Measurements from ENCODE around the gene TLE4.
A peak's percentile ranks its signal among the peaks of the same experiment; 100 is the strongest.
"Not testable (repeated sequence)": the region's sequence is repeated elsewhere in the genome, so short reads cannot be mapped to it uniquely, and the experiment has no call there.

Gene TLE4

DNA sequence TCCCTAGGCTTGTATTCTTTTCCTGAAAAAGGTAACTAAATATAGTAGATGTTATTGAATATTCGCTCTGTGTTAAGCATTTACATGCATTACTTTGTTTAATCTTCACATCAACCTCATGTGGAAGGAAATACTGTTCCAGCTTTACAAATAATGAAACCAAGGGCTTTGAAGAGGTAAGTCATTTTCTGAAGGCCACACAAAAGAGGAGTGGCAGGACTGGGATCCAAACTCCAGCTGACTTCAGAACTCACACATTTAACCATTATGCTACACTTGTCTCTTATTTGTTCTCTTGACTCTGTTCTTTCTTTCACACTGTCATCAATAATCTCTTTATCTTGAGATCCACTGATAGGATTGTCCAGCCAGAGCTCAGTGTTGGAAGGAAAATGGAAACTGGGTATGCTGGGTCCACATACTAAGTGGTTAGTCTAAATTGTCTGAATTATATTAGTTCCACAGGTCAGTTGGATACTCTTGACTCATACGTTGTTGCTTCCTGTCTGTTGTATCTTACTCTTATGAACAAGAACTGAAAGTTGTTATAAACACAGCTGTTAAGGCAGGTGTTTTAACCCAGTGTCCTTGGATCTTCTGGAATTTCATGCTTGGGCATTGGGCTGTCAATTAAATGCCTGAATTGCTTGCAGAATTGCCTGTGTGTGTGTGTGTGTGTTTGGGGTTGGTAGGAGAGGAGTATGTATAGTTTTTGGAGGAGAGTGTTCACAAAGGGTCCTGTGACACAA is 65.6 kb downstream of the TLE4 start:
- no peak for DNase-seq (ENCODE audit: low spot score)

DNA sequence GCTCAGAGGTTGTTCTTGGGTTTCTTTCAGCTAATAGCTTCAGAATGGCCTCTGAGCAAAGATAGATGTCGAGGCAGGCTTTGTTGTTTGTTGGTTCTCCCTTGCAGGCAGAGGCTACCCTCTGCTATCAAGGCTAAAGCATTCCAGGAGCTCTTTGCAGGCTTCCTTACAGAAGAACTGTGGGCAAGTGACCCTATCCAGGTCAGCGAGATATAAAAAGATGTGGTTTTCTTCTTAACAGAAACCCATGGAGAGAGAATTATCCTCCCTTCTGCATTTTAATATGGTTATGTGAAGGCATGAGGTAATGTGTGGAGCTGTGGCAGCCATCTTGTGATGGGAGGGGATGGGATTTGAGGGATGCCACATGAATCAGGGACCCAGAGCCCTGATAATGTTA is 67.0 kb downstream of the TLE4 start:
- DNase-seq (ENCODE audit: low spot score) = no peak

DNA sequence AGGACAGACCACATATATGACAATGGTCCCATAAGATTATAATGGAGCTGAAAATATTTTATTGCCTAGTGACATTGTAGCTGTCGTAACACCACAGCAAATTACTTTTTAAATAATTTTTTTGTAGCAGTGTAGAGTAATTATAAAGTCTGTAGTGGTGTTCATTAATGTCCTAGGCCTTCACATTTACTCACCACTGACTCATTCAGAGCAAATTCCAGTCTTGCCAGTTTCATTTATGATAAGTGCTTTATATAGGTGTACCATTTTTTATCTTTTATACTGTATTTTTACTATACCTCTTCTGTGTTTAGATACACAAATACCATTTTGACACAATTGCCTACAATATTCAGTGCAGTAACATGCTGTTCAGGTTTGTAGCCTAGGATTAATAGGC is 67.6 kb downstream of the TLE4 start:
- DNase-seq (ENCODE audit: low spot score) = no peak

DNA sequence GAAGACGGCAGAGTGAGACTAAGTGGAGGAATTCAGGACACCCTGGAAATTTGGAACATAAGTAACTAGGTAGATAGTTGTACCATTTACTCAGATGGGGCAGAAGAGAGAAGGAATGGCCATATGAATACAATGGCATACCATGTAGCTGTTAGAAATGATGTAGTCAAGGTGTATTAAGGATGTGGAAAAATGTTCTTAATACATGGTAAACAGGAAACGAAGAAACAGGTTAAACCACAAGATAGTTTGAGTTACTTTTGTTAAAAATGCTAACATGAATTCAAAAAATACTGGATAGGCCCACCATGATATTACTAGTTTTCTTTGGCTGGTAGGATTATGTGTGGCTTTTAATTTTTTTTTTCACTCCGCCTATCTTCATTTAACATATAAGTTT is 68.3 kb downstream of the TLE4 start:
- DNase-seq (ENCODE audit: low spot score) = not testable (repeated sequence)

DNA sequence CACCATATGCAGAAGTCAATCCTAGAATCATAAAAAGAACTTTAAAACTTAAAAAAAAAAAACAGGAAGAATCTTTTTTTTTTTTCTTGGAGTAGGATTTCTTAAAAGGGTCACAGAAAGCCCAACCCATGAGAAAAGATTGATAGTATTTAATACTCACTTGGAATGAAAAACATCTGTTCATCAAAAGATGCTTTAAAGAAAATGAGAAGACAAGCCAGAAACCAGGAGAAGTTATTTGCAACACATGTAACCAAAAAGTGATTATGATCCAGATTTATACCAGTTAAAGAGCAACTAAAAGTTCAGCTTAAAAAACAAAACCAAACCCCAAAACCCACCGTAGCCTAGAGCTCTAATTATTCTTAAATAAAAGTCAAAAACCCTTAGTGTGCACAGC is 69.3 kb downstream of the TLE4 start:
- DNase-seq (ENCODE audit: low spot score) = no peak

DNA sequence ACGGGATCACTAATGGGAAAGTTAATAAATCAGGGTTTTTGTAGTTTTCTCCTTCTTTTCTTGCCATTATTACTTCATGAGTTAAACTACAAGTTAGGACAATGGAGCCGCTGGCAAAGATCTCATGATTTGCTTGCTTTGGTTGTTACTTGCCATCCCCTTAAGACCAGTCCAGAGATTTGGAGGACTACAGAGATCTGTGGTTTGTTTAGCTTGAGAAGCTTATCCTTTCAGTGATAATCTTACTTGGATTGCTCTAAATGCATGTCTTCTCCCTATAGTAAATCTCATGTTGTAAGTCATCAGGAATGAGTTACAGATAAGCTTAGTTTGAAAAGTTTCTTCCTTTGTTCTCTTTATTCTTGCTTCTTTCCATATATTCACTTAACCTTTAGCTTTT is 70.9 kb downstream of the TLE4 start:
- no peak for DNase-seq (ENCODE audit: low spot score)

DNA sequence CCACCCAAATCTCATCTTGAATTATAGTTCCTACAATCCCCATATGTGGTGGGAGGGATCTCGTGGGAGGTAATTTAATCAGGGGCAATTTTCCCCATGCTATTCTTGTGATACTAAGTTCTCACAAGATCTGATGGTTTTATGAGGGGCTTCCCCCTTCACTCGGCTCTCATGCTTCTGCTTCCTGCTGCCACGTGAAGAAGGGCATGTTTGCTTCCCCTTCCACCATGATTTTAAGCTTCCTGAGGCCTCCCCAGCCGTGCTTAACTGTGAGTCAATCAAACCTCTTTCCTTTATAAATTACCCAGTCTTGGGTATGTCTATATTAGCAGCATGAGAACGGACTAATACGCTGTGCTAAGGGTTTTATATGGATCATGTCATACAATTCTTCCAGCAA is 72.3 kb downstream of the TLE4 start:
- DNase-seq (ENCODE audit: low spot score) = no peak

DNA sequence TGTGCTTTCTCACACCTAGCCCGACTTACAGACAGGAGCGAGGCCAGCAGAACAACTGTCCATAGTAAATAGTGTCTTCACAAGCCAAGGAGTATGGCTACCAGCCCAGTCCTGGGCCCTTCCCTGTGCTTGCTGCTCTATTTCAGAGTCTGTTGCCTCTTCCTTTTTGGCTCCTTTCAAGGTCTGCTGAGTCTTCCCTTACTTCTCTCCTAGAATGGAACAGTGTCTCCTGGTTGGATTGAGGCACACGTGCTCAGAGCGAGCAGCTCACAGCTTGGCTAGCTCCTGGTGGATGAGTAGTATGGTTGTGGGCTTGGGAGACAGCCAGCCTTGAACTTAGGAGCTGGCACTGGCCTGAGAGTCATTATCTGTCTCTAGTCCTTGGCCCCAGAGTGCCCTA is 72.8 kb downstream of the TLE4 start:
- DNase-seq (ENCODE audit: low spot score) = no peak

DNA sequence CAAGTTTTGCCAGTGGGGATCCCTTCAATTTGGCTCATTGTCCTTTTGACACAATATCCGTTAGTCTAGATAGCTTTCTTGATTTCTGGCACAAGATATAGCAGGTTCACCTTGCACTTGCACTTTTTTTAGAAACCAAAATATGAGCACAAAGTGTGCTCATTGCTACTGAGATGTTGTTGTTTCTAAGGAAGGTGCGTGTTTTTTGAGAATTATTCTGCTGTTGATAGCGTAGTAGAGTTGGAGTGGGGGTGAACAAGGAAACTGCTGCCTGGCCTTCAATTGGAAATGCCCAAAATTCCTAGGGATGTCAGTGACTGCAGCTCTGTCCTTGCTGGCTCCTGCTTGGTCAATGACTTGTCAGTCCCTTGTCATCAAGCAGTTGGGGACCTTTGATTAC is 73.3 kb downstream of the TLE4 start:
- no peak for DNase-seq (ENCODE audit: low spot score)

DNA sequence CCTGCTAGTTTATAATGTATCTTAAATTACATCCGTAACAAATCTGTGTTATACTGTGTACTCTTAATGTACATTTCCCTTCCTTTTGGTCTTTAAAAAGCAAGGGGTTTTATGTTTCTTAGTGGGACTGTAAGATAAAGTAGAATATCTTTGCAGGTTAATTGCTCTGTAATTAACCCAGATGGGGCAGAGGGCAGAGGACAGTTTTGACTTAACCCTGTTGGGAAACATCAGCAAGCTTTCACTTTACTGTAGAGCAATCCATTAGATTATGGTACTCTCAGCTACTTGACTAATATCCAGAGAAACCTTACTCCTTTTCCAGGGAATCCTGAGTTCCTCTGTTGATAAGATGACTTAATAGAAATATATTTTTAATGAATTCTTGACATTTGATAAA is 74.3 kb downstream of the TLE4 start:
- DNase-seq (ENCODE audit: low spot score) = no peak

DNA sequence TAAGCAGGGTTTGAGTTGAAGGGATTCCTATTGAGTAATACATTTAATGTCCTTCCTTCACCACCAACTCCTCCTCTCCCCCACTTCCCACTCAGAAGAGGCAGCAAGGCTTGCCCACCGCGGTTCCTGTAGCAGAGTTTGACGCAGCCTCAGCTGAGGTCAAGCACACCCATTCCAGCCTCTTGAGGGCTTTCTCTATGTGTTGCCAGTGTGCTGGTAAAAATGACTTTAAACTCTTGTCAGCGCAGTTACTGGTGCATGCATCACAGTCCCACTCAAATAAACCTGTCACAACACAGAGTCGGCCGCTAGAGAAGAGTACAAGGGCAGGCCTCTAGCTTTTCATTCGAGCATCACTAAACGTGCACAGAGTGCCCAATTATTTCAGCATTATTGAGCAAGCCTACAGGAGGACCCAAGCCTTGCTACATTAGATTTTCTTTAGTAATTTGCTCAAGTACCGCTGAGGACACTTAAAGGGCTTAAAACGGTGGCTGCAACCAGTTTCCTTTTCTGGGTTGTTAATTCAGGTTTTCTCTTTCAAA is 79.6 kb downstream of the TLE4 start:
- DNase-seq (ENCODE audit: low spot score) = no peak

DNA sequence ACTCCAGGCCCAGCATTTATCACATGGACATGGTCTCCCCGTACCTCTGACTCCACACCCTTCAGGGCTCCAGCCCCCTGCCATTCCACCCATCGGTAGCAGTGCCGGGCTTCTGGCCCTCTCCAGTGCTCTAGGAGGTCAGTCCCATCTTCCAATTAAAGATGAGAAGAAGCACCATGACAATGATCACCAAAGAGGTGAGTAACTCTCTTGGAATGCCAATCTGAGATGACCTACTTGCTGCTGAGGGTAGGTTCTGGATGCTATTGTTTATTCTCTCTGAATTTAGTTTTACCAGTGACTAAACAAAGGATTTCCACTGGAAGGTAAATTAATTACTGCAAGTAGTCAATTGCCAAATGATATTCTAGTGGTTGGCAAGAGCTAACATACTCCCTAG is 80.8 kb downstream of the TLE4 start:
- DNase-seq (ENCODE audit: low spot score) = no peak

DNA sequence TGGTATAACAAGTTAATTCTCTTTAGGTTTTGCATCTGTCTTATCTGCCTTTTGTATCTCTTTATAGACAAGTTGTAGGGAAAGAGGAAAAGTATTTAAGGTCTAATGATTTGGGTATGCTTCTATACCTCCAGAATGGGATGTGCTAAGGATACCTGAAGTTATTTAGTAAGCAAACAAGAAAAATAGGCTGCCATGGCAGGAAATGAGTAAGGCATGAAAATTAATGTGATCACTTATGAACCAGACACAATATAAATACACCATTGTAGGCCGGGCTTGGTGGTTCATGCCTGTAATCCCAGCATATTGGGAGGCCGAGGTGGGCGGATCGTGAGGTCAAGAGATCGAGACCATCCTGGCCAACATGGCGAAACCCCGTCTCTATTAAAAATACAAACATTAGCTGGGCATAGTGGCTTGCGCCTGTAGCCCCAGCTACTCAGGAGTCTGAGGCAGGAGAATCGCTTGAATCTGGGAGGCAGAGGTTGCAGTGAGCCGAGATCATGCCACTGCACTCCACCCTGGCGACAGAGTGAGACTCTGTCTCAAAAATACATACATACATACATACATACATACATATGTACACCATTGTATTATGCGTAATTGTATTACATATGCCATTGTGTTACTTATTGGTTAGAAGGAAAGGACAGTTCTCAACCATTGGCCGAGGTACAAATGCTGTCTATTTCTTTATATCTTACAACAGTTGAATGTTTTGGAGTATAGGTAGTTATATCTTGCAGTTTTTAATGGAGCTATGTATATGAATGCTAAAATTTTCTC is 83.0 kb downstream of the TLE4 start:
- not testable (repeated sequence) for DNase-seq (ENCODE audit: low spot score)

DNA sequence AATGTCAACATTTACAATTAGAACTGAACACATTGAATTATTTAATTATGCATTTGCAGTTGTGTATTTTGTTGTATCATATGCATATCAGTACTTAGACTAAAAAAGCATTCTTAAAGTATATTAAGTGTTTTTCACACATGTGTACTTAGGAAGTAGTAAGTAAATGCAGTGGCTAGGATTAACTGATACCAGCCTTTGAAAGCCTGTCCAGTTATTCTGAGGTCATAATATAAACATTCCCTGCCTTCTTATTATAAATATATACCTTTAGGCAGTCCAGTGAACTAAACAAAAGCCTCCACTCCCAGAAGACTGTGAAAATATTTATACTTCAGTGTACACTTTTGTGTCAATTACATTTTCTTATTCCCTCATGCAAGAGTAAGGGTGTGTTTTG is 83.8 kb downstream of the TLE4 start:
- DNase-seq (ENCODE audit: low spot score) = no peak

DNA sequence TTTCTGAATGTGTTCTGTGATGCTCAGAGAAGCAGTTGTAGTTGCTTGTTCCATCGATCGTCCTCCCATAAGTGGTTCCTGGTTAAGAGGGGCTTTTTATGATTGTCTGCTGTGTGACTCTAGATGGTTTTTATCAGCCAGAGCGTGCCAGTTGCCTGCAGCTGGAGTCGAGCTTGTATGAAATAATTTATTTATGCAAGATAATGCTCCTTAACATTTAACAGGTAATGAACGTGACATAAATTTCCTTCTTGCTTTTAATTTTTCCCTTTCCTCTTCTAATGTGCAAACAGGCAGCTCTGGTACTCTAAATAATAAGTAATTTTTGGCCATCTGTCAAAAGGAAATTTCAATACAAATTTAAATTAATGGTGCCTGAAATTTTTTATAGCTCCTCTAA is 84.4 kb downstream of the TLE4 start:
- DNase-seq (ENCODE audit: low spot score) = no peak

DNA sequence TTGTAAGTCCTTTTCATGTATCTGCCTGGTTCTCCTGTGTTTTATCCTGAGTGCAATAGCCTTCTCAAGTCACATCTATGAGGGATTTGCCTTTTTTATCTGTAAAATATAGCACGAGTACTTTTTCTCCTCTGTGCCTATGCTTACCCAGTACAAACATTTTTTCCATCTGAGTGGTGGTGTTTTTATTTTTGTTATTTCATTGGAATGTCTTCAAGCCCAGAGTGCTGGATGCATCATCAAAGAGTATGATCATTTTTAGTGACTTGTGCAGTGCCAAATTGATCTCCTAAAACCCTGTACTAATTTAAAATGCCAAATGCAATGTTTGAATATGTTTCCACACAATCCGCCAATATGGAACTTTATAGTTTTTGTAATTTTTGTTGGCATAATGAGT is 86.1 kb downstream of the TLE4 start:
- no peak for DNase-seq (ENCODE audit: low spot score)

DNA sequence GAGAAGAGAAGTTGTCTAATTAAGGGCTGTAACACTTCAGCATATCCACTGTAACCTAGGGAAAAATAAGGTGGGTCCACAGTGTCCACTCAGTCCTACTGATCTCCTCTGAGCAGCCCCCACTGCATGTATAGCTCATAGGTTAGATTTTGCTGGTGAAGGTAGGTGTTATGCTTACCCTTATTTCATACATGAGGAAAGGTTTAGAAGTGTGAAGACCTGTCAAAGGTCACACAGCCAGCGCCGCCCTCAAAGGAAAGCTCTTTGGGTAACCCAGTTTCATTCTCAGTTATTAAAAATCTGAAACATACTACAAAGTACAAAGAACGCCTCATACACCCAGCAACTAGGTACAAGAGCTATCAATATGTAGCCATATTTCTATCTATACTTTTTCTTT is 87.2 kb downstream of the TLE4 start:
- DNase-seq (ENCODE audit: low spot score) = no peak

DNA sequence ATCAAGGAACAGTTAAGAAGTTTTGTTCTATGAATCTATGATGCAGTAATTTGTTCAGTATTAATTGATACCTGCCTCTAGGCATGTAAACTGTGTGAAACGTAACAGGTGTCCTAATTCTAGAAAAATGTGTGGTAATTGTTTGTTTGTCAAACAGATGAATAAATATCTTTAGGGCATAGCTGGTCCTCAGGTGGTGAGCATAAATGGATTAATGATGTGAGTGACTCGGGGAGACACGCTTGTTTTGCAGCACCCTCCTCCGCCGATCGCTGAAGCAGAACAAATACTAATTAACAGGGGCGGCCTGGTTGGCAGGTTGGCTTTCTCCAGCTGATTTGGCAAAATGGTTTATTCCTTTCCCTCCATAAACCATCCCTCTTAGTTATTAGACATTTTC is 88.8 kb downstream of the TLE4 start:
- no peak for DNase-seq (ENCODE audit: low spot score)

DNA sequence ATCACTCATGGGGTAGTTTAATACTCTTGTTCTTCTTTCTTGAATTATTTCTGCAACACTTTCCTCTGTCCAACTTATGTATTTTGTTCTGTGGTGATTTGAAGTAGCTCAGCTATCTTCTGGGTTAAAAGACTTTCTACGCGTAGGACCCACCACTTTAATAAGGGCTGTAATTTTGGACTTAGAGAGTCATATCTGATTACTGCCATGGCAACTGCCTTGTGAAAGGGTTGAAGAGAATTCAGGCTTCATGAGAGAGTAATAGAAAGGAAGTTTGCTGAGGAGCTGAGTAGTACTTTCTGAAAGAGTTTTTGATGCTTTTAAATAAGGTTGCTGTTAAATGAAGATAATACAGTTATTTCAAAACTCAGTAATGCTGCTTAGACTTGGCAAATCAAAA is 89.5 kb downstream of the TLE4 start:
- DNase-seq (ENCODE audit: low spot score) = no peak

DNA sequence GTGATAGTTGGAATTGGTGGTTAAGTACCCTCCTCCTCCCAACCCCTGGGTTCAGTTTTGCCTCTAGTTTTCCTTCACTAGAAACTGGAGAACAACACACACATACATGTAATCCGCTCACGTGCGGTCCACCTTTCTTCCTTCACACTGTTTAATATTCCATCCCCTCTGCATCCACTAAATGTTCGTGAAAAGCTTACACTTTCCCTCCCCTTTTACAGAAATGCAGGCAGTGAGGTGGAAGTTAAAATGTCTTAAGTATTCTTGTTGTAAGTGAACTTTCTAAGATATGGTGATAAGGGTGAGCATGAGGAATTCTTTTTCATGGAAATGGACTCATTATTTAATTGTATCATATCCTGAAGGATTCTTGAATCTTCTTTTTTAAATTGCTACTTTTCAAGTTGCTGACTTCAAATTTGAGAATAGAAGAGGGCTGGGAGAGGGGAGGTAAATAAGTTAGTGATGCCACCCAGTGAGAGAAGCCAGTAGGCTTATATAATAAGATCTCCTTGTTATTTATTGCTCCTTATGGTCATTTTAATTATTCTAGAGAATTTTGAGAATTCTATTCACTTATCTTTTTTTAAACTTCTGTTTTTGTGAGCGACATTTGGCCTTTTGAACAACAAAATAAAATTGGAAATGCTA is 90.2 kb downstream of the TLE4 start:
- no peak for DNase-seq (ENCODE audit: low spot score)

DNA sequence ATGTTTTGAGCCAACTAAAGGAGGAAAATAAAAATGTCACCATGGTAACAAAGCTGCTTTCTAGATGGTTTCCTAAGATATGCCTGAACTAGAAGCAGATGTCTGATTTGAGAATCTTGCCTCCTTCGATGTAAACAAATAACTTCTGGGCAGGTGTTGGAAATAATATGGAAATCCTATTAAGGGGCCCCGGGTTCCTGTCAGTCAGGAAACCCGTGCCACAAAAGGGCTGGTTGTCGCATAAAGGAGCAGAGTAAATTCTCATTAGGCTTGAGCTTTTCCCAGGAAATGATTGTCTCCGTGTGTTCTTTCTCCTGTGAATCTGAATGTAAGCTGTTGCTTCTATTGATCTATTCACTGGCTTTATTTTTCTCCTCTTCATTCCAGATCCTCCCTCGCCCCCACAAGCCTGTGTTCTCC is 90.8 kb downstream of the TLE4 start:
- peak; percentile 6 for DNase-seq (ENCODE audit: low spot score)

DNA sequence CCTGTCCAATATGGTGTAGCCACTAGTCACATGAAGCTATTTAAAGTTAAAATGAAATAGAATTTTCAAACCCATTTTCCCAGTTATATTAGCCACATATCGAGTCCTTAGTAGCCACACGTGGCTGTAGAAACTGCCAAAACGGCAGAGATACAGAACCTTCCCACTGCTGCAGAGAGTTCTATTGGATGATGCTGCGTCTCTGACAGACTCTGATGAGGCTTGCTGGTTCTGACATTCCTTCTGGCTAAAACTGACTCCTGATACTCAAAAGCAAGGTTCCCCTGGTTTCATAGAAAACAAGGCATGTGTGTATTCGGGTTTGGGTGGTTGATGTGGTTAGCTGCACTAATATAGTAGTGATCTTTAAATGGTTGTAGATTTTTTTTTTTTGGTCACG is 91.5 kb downstream of the TLE4 start:
- DNase-seq (ENCODE audit: low spot score) = no peak

DNA sequence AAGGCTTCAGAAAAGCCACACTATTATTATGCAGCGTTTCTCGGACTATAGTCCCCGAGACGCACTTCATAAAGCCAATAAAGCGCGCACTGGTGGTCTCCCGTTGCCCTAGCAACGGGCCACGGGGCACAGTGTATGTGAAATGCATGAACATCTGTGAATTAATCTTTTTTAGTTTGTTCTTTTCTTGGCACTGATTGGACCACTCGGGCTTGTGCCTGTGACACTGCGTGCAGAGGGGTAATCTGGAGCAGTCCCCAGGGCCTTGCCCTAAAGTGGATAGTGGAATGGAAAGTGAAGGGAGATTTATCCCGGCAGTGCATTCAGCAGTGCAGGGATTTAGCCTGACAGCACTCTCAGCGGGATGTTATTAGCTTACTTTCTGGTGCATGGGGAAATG is 92.1 kb downstream of the TLE4 start:
- DNase-seq (ENCODE audit: low spot score) = no peak
